ENCODE results near the gene NFE2L2.

DNA sequence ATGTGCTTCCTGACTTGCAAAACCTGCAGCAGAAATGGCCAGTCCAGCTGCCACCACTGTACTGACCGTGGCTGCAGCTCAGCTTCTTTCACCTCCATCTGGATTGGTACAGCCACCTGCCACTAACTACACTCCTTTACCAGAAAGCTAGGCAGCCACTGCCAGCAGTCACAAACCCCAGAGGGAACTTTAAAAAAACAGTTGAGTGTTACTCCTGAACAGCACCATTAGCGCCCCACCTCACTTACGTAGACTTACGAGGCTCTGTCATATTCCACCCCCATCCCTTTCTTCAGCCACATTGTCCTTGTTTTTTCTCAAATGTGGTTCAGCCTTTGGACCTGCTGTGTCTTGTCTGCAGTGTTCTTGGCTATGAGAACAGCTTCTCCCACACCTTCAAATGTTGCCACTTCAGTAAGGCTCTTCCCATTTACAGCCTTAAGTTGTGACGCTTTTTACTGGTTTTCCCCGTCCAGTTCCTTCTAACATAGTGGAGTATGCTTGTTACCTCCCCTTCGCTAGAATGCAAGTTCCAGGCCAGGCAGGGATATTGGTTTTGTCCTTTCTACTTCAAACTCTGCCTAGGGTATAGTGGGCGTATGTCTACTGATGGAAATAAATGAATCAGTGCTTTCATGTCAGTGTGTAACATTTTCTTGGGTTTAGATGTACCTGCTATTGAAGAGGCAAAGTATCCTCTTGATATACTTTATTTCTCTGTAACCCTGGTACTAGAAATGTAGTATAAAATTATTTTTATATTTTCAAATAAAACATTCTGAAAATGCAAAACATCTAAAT is 34.9 kb downstream of the NFE2L2 start:
- no peak for TF ChIP-seq SUZ12 (IDR thresholded peaks at IDR 0.05; ENCODE audit: extremely low read depth, insufficient read depth, insufficient read length)
- no peak for TF ChIP-seq YY1 (IDR thresholded peaks at IDR 0.05; ENCODE audit: insufficient read depth, insufficient read length)
